Muscle layer of duodenum (tissue), 2 donors: ENCODE results near the gene KCNA2.

ENCODE experiments used
- H3K27ac ChIP-seq: one replicate; pipeline ENCODE4 v1.7.0; 2013; ENCODE audit warnings: mild to moderate bottlenecking, low read length
- H3K27me3 ChIP-seq: one replicate; pipeline ENCODE4 v1.7.0; 2013; ENCODE audit warnings: low read depth, mild to moderate bottlenecking, control low read depth, low read length
- H3K36me3 ChIP-seq, 2 donors: one replicate each; pipeline ENCODE4 v1.7.0; 2013; ENCODE audit warnings: low read length in 2 of 2, control low read depth in 1 of 2, mild to moderate bottlenecking in 1 of 2; ENCODE audit not compliant: insufficient read depth in 2 of 2, control insufficient read depth in 1 of 2
- H3K4me1 ChIP-seq, 2 donors: one replicate each; pipeline ENCODE4 v1.7.0; 2013; ENCODE audit warnings: low read length in 2 of 2, mild to moderate bottlenecking in 2 of 2, control low read depth in 1 of 2, moderate library complexity in 1 of 2; ENCODE audit not compliant: insufficient read depth in 2 of 2, control insufficient read depth in 1 of 2
- H3K4me3 ChIP-seq, 2 donors: one replicate each; pipeline ENCODE4 v1.7.0; 2013; ENCODE audit warnings: low read length in 2 of 2, low read depth in 1 of 2, mild to moderate bottlenecking in 1 of 2
- H3K9me3 ChIP-seq, 2 donors: one replicate each; pipeline ENCODE4 v1.7.0; 2013; ENCODE audit warnings: low read length in 2 of 2, control low read depth in 1 of 2, mild to moderate bottlenecking in 1 of 2; ENCODE audit not compliant: control insufficient read depth in 1 of 2
- donor health status: healthy.

The KCNA2 gene

GRCh38 chr1:110637475-110637874 lies 31.3 kb upstream of the KCNA2 start:
- Histone ChIP-seq H3K27ac (no peak overlapping the region), H3K36me3 (no peaks in the 10 kb centered on the region), H3K27me3 (no peaks in the 10 kb centered on the region), H3K4me1 (peaks cover 11 to 16% of the 10 kb centered on the region in 2 donors), H3K9me3 (no peaks in the 10 kb centered on the region), H3K4me3 (no peak overlapping the region)

- no peaks in the 10 kb centered on the region for H3K36me3 ChIP-seq
- H3K9me3 ChIP-seq = no peaks in the 10 kb centered on the region
- H3K27ac ChIP-seq = no peak overlapping the region
- peaks cover 3% of the 10 kb centered on the region for H3K27me3 ChIP-seq
- no peak overlapping the region for H3K4me3 ChIP-seq
- peaks cover 11 to 16% of the 10 kb centered on the region in 2 donors for H3K4me1 ChIP-seq
Observed at GRCh38 chr1:110636149-110636935, 30.2 kb upstream of the KCNA2 start.

- Histone ChIP-seq H3K4me1 (peaks cover 11 to 16% of the 10 kb centered on the region in 2 donors), H3K36me3 (no peaks in the 10 kb centered on the region), H3K27ac (no peak overlapping the region), H3K4me3 (no peak overlapping the region), H3K27me3 (peaks cover 3% of the 10 kb centered on the region), H3K9me3 (no peaks in the 10 kb centered on the region)
Observed at GRCh38 chr1:110635434-110635833, 29.3 kb upstream of the KCNA2 start.

GRCh38 chr1:110634455-110635311 lies 28.5 kb upstream of the KCNA2 start:
- no peak overlapping the region for H3K4me3 ChIP-seq
- no peak overlapping the region for H3K27ac ChIP-seq
- H3K9me3 ChIP-seq = no peaks in the 10 kb centered on the region
- H3K27me3 ChIP-seq = peaks cover 3% of the 10 kb centered on the region
- H3K4me1 ChIP-seq = peaks cover 11 to 16% of the 10 kb centered on the region in 2 donors
- H3K36me3 ChIP-seq = no peaks in the 10 kb centered on the region

GRCh38 chr1:110634086-110634454 lies 27.9 kb upstream of the KCNA2 start:
- peaks cover 3% of the 10 kb centered on the region for H3K27me3 ChIP-seq
- H3K27ac ChIP-seq = no peak overlapping the region
- no peaks in the 10 kb centered on the region for H3K9me3 ChIP-seq
- H3K4me3 ChIP-seq = no peak overlapping the region
- H3K4me1 ChIP-seq = peaks cover 11 to 16% of the 10 kb centered on the region in 2 donors
- no peaks in the 10 kb centered on the region for H3K36me3 ChIP-seq

GRCh38 chr1:110633646-110634030 lies 27.5 kb upstream of the KCNA2 start:
- no peak overlapping the region for H3K27ac ChIP-seq
- H3K36me3 ChIP-seq = no peaks in the 10 kb centered on the region
- H3K9me3 ChIP-seq = no peaks in the 10 kb centered on the region
- H3K27me3 ChIP-seq = peaks cover 3% of the 10 kb centered on the region
- no peak overlapping the region for H3K4me3 ChIP-seq
- H3K4me1 ChIP-seq = peaks cover 11 to 16% of the 10 kb centered on the region in 2 donors

- Histone ChIP-seq H3K27ac (no peak overlapping the region), H3K27me3 (peaks cover 3% of the 10 kb centered on the region), H3K4me3 (no peak overlapping the region), H3K9me3 (no peaks in the 10 kb centered on the region), H3K4me1 (peaks cover 11 to 16% of the 10 kb centered on the region in 2 donors), H3K36me3 (no peaks in the 10 kb centered on the region)
Observed at GRCh38 chr1:110631836-110632620, 25.9 kb upstream of the KCNA2 start.

- Histone ChIP-seq H3K9me3 (no peaks in the 10 kb centered on the region), H3K4me3 (no peak overlapping the region), H3K27me3 (peaks cover 3% of the 10 kb centered on the region), H3K27ac (no peak overlapping the region), H3K36me3 (no peaks in the 10 kb centered on the region), H3K4me1 (peaks cover 11 to 16% of the 10 kb centered on the region in 2 donors)
Observed at GRCh38 chr1:110630839-110631663, 24.9 kb upstream of the KCNA2 start.

- H3K4me3 ChIP-seq = no peak overlapping the region
- H3K9me3 ChIP-seq = no peaks in the 10 kb centered on the region
- H3K4me1 ChIP-seq = no peaks in the 10 kb centered on the region
- H3K27ac ChIP-seq = no peak overlapping the region
- H3K36me3 ChIP-seq = no peaks in the 10 kb centered on the region
- H3K27me3 ChIP-seq = peaks cover 3% of the 10 kb centered on the region
Observed at GRCh38 chr1:110628323-110629105, 22.4 kb upstream of the KCNA2 start.

GRCh38 chr1:110627764-110628163 lies 21.6 kb upstream of the KCNA2 start:
- Histone ChIP-seq H3K9me3 (no peaks in the 10 kb centered on the region), H3K4me3 (no peak overlapping the region), H3K36me3 (no peaks in the 10 kb centered on the region), H3K4me1 (no peaks in the 10 kb centered on the region), H3K27ac (no peak overlapping the region), H3K27me3 (peaks cover 3% of the 10 kb centered on the region)
